ENCODE data around the gene SPAM1. TPM values are rescaled to one million over a fixed set of nuclear protein-coding genes. Genes with fewer than 3 reads are reported as not detected.

The SPAM1 gene
- polyA plus RNA-seq, 3 donors, result not detected

GRCh38 chr7:123944395-123944794 is 19.4 kb downstream of the SPAM1 start:
- 28 to 73% (median 35%) methylated on average over 1 of the region's 1 CpG for WGBS, 3 donors
- no peak overlapping the region for H3K27ac ChIP-seq (ENCODE audit: low read depth, low read length)

DNA sequence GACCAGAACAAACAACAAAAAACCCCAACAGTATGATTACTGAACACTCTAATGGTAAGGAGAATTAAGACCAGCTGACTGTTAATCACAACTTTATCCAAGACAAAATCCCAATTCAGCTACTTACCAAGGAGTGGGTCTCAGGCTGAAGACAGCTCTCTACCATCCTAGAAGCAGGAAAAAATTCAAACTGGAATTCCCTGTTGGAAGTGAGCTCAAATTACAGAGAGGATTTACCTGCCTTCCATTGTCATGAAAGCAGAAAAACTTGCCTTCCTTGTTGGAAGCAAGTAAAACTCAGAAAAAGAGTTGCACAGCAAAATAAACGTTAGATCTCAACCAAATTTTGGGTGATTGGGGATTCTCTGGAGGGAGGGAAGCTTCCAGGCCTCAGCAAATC is 20.9 kb downstream of the SPAM1 start:
- H3K27ac ChIP-seq (ENCODE audit: low read depth, low read length), result no peak overlapping the region
- WGBS, 3 donors, result 45 to 60% (median 56%) methylated on average over 1 of the region's 1 CpG

GRCh38 chr7:123948136-123948535 is 23.1 kb downstream of the SPAM1 start:
- 85 to 87% (median 87%) methylated on average over 4 of the region's 4 CpGs for WGBS, 3 donors
- H3K27ac ChIP-seq (ENCODE audit: low read depth, low read length), result no peak overlapping the region

DNA sequence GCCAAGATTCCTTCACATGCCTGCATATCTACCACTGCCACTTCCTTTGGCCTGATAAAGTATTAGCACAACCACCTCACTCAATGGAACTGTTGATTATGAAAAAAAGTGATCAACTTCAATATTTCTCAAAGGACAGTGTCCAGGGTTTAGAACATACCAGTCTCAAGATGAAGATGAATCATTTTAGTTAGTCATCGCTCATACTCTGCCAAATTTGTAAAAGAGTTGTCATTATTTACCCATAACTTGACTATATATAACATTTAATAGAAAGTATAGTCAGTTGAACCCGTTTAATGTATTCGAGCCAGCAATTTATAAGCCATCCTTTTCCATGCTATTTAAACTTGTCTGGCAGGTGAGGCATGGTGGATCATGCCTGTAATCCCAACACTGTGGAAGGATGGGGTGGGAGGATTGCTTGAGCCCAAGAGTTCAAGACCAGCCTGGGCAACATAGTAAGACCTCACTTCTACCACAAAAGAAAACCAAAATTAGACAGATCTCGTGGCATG is 33.2 kb downstream of the SPAM1 start:
- 69 to 85% (median 80%) methylated on average over 4 of the region's 4 CpGs for WGBS, 3 donors
- H3K27ac ChIP-seq (ENCODE audit: low read depth, low read length), result no peak overlapping the region

- no peak overlapping the region for H3K27ac ChIP-seq (ENCODE audit: low read depth, low read length)
- 47 to 49% (median 47%) methylated on average over 6 of the region's 6 CpGs for WGBS, 3 donors
These were observed 36.7 kb downstream of the SPAM1 start for GRCh38 chr7:123961771-123962170.

- no peak overlapping the region for H3K27ac ChIP-seq (ENCODE audit: low read depth, low read length)
- WGBS, 3 donors, result 23 to 62% (median 48%) methylated on average over 4 of the region's 4 CpGs
These were observed 41.9 kb downstream of the SPAM1 start for GRCh38 chr7:123966936-123967335.

GRCh38 chr7:123972045-123972444 is 47.0 kb downstream of the SPAM1 start:
- WGBS, 3 donors, result 24 to 45% (median 44%) methylated on average over 1 of the region's 1 CpG
- no peak overlapping the region for H3K27ac ChIP-seq (ENCODE audit: low read depth, low read length)

- WGBS, 3 donors, result 28 to 39% (median 32%) methylated on average over 1 of the region's 1 CpG
- H3K27ac ChIP-seq (ENCODE audit: low read depth, low read length), result no peak overlapping the region
These were observed 47.8 kb downstream of the SPAM1 start for GRCh38 chr7:123972831-123973230.

- WGBS, 3 donors, result 59 to 63% (median 60%) methylated on average over 7 of the region's 7 CpGs
These were observed 49.4 kb downstream of the SPAM1 start for GRCh38 chr7:123974326-123974908.

DNA sequence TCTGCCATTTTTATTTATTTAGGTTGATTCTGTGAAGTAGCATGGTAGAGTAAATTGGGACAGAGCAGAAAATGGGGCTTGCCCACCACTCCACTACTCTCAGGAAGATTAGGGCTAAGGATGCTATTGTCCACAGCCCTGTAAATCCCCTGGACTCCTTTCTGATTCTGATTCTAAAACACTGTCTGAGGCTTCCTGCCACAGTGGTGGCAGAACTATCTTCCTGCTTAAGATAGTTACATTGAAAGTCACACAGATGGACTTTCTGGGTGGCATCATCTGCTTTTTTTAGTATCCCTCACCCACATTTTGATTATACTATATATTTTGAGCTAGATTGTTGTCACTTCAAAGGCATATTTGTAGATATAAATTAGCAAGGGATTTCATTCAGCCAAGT is 50.0 kb downstream of the SPAM1 start:
- no peak overlapping the region for H3K27ac ChIP-seq (ENCODE audit: low read depth, low read length)

More at GRCh38 chr7:123974326-123974908, 49.4 kb downstream of the SPAM1 start:
- no peak overlapping the region for H3K27ac ChIP-seq (ENCODE audit: low read depth, low read length)

- H3K27ac ChIP-seq (ENCODE audit: low read depth, low read length), result no peak overlapping the region
These were observed 52.0 kb downstream of the SPAM1 start for GRCh38 chr7:123977081-123977480.

- no peak overlapping the region for H3K27ac ChIP-seq (ENCODE audit: low read depth, low read length)
These were observed 54.8 kb downstream of the SPAM1 start for GRCh38 chr7:123979876-123980275.

GRCh38 chr7:123987445-123987844 is 62.4 kb downstream of the SPAM1 start:
- 20 to 53% (median 51%) methylated on average over 2 of the region's 2 CpGs for WGBS, 3 donors
- no peak overlapping the region for H3K27ac ChIP-seq (ENCODE audit: low read depth, low read length)

- 71 to 78% (median 75%) methylated on average over 2 of the region's 2 CpGs for whole genome bisulfite sequencing, 3 donors
These were observed 68.0 kb downstream of the SPAM1 start for GRCh38 chr7:123992913-123993518.

DNA sequence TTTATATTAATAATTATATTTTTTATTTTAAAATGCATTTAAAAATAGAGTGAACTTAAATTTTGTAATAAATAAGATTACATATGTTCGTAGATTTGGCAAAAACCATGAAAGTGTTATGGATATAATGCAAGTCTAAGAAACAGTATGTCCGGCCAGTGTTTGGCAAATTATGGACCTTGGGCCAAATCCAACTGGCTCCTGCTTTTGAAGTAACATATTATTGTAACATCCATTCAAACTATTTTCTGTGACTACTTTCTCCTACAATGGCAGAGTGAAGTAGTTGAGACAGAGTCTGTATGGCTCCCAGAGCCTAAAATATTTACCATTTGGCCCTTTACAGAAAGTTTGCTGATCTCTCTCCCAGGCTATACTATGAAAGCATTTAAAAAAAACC is 69.0 kb downstream of the SPAM1 start:
- WGBS, 3 donors, result 57 to 83% (median 75%) methylated on average over 2 of the region's 2 CpGs
- H3K27ac ChIP-seq (ENCODE audit: low read depth, low read length), result no peak overlapping the region

More at GRCh38 chr7:123992913-123993518, 68.0 kb downstream of the SPAM1 start:
- H3K27ac ChIP-seq (ENCODE audit: low read depth, low read length), result no peak overlapping the region

DNA sequence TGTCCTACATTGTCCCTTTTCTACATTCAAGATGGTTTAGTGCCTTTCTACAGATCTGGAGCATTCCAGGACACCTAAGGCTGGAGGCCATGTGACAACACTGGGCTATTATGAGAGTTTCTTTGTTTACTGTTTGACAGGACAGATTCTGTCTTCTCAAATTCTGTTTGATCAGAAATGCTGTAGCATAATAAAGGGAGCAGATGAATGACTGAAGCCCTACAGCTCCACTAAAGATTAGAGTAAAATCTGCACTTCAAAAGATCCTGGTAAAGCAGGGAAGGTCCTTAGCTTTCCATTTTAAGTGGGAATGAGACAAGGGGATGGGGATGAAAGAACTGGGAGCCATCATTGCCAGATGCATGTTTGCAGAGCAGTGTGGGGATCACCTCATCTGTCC is 69.4 kb downstream of the SPAM1 start:
- no peak overlapping the region for H3K27ac ChIP-seq (ENCODE audit: low read depth, low read length)

DNA sequence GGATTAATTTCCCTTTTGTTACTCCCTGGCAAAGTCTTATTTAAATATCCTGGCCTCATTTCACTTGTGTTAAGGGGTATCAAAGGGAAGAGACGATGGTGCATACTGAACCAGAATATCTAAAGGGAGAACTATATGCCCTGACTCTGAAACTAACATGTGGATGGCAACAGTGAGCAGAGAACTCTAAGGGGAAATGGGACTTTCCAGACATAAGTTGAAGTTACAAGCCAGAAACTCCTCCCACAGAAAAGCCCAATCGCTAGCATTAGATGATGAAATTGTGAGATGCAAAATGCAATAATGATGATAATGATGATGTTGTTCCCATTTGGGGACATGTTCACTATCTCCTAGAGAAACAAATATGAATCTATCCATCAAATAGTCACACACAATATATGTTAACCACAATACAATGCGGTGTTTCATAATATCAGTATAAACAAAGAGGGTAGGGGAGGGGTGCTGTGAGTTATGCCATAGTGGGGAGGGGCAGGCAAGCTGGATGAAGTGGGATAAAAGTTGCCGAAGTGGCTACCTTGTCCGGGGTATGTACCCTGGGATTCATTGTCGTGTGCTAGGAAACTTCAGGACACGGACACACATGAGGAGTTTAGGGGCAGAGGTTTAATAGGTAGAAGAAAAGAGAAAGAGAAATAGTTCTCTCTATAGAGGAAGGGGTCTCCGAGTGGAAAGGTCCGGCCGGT is 70.7 kb downstream of the SPAM1 start:
- no peak overlapping the region for H3K27ac ChIP-seq (ENCODE audit: low read depth, low read length)
- 88 to 91% (median 89%) methylated on average over 10 of the region's 10 CpGs for WGBS, 3 donors

DNA sequence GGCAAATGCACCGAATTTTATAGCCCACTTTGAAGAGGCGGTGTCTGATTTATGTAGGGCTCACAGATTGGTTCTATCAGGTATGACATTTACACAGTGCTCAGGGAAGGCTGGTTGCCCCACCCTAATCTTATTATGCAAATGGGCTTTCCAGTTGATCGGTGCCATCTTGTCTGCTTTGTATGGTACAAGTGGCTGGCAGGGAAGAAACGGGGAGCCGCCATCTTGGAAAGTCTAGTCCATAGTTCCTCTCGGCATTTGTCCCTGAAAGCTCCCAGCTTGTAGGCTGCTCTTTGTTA is 71.2 kb downstream of the SPAM1 start:
- WGBS, 3 donors, result 93 to 98% (median 95%) methylated on average over 6 of the region's 6 CpGs
- no peak overlapping the region for H3K27ac ChIP-seq (ENCODE audit: low read depth, low read length)

GRCh38 chr7:123998921-123999320 is 73.9 kb downstream of the SPAM1 start:
- 83 to 92% (median 86%) methylated on average over 5 of the region's 5 CpGs for WGBS, 3 donors
- H3K27ac ChIP-seq (ENCODE audit: low read depth, low read length), result no peak overlapping the region

GRCh38 chr7:123999703-124000102 is 74.7 kb downstream of the SPAM1 start:
- H3K27ac ChIP-seq (ENCODE audit: low read depth, low read length), result no peak overlapping the region
- WGBS, 3 donors, result 90 to 98% (median 94%) methylated on average over 3 of the region's 3 CpGs
